HG02642 (cell line): Measurements from ENCODE around the gene AGTPBP1.
"Not testable (repeated sequence)": the region's sequence is repeated elsewhere in the genome, so short reads cannot be mapped to it uniquely, and the experiment has no call there.

Experiments
- ATAC-seq: cut with Tn5 transposase; IDR thresholded peaks from one replicate; pipeline ENCODE4 v1.9.1; 2021; ENCODE audit warnings: mild to moderate bottlenecking; ENCODE audit not compliant: unreplicated experiment, poor library complexity

AGTPBP1 gene, protein sequence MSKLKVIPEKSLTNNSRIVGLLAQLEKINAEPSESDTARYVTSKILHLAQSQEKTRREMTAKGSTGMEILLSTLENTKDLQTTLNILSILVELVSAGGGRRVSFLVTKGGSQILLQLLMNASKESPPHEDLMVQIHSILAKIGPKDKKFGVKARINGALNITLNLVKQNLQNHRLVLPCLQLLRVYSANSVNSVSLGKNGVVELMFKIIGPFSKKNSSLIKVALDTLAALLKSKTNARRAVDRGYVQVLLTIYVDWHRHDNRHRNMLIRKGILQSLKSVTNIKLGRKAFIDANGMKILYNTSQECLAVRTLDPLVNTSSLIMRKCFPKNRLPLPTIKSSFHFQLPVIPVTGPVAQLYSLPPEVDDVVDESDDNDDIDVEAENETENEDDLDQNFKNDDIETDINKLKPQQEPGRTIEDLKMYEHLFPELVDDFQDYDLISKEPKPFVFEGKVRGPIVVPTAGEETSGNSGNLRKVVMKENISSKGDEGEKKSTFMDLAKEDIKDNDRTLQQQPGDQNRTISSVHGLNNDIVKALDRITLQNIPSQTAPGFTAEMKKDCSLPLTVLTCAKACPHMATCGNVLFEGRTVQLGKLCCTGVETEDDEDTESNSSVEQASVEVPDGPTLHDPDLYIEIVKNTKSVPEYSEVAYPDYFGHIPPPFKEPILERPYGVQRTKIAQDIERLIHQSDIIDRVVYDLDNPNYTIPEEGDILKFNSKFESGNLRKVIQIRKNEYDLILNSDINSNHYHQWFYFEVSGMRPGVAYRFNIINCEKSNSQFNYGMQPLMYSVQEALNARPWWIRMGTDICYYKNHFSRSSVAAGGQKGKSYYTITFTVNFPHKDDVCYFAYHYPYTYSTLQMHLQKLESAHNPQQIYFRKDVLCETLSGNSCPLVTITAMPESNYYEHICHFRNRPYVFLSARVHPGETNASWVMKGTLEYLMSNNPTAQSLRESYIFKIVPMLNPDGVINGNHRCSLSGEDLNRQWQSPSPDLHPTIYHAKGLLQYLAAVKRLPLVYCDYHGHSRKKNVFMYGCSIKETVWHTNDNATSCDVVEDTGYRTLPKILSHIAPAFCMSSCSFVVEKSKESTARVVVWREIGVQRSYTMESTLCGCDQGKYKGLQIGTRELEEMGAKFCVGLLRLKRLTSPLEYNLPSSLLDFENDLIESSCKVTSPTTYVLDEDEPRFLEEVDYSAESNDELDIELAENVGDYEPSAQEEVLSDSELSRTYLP

DNA sequence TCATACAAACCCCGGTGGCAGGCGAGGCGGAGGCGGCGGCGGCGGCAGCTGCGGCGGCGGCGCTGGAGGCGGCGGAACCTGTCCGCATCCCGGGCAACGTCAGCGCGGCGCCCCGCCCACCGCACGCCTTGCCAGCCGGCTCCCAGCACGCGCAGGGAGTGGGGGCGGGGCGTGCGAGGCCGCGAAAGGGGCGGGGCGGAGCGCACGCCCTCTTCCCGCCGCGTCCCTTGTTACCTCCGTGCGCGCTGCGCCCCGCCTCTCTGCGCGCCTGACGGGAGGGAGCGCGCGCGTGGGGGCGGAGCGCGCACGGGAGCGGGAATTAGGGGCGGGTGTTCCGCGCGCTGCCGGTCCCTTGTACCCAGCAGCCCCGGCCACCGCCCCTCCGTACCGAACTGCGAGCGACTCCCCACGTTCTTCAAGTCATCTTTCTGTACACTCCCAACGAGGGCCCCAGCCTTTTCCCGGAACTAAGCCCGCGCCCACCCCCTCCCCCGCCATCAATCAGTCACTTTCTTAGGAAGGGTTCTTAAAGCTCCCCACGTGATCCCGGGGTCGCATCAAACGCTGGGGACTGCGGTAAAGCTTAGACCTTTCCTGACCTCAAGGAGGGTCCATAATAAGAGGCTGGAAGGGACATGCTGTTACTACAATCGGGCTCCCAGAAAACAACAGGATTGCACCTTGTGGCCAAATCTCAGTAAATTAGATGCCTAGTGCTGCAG is at the start of gene AGTPBP1:
TSS of gene AGTPBP1 (minus strand) at position 80 of the 722 bp plus-strand sequence. CDS start 29,421 bp downstream, outside the sequence.
- peak; percentile 85 for ATAC-seq

DNA sequence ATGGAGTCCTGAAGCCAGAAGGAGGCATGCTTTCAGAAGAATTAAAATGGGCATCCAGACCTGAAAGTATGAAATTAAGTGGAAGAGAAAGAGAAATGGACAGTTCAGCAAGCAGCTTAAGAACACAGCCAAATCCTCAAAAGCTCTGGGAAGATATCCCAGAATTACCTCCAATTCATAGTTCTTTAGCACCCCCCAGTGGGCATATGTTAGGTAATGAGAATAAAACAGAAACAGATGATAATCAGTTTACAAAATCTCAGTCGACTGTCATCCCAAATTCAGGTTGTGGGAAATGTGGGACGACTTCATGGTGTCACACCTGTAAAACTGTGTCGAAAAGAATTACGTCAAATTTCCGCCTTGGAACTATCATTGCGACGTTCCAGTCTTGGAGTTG is 44.4 kb upstream of the AGTPBP1 start:
- not testable (repeated sequence) for ATAC-seq

DNA sequence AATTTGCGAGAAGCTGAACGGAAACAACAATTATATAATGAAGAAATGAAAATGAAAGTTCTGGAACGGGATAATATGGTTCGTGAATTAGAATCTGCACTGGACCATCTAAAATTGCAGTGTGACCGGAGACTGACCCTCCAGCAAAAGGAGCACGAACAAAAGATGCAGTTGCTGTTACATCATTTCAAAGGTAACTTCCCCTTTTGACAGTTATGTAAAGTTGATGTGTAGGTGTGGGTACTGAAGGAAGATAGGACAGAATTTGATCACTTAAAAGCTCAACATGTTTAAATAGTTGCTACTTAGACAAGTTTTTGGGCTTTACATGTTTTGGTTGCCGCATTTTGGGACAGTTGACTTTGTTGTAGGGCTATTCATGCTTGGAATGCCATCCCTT is 32.1 kb upstream of the AGTPBP1 start:
- not testable (repeated sequence) for ATAC-seq

DNA sequence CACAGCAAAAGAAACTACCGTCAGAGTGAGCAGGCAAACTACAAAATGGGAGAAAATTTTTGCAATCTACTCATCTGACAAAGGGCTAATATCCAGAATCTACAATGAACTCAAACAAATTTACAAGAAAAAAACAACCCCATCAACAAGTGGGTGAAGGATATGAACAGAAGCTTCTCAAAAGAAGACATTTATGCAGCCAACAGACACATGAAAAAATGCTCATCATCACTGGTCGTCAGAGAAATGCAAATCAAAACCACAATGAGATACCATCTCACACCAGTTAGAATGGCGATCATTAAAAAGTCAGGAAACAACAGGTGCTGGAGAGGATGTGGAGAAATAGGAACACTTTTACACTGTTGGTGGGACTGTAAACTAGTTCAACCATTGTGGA is 20.0 kb upstream of the AGTPBP1 start:
- not testable (repeated sequence) for ATAC-seq

DNA sequence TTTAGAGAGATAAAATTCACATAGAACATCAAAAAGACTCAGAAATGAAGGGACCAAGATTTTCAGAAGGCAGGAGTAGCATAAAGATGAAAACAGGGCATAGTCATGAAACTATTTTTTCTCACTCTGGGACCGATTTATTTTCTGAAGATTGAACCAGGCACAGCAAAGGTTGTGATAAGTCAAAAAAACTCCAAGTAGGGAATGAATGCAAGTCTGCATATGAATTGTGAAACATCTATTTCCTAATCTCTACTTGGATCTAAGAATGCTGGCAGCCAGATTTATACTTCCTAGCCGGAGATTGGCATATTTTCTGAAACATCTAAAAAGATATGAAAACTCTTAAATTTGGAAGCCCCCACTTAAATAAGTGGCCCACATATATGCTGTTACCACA is 16.0 kb upstream of the AGTPBP1 start:
- not testable (repeated sequence) for ATAC-seq

DNA sequence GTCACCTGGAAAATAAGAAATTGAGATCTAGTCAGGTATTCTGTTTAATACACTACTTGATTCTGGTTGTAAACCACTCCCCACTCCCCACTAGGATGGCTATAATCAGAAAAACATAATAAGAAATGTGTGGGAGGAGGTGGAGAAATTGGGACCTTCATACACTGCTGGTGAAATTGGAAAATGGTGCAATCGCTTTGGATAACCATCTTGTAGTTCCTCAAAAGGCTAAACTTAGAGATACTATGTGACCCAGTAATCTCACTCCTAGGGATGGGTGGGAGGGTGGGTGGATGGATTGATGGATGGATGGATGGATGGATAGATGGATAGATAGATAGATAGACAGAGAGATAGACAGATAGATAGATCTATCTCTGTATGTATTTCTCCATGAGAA is 14.5 kb upstream of the AGTPBP1 start:
- ATAC-seq: not testable (repeated sequence)

DNA sequence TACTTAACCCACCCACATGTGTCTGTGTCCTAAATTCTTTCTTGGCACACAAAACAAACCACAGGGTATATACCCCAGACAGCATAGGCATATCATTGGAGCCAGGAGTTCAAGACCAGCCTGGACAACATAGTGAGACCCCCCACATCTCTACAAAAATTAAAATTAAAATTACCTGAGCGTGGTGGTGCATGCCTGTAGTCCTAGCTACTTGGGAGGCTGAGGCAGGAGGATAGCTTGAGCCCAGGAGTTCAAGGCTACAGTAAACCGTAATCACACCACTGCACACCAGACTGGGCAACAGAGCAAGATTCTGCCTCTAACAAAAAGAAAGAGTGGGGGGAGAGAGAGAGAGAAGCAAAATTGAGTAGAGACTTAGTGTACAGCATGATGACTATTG is 4.6 kb upstream of the AGTPBP1 start:
- no peak for ATAC-seq

DNA sequence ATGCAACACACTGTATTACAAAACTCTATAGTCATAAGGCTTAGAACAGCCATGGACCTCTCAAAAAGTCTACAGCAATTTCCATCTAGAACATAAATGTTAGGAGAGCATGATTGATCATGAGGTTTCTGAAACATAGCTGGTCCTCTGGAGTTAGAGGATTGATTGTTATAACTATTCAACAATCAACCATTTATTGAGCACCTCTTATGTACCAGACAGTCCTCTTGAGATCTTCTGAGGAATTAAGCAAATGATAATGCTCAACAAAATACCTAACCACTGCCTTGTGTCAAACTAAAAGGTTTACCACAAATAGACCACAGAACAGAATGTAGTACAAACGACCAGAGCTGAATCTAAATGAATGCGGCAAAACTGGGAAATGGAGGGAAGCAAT is 3.4 kb upstream of the AGTPBP1 start:
- no peak for ATAC-seq

DNA sequence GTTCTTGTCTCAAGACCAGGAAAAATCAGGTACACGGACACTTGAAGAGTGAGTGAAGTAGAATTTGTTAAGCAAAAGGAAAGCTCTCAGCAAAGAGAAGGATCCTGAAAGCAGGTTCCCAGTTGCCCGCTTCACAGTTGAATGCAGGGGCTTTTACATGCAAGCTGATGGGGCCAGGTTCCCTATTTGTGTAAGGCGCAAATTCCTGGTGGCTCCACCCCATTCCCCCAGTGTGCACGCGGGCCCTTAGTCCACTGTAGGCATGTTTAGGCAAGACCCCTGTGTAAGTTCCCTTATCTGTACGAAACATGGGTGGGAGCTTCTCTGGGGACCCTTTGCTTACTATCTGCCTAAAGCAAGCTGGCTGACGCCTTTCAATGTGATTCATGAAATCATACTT is 2.7 kb upstream of the AGTPBP1 start:
- ATAC-seq: no peak

DNA sequence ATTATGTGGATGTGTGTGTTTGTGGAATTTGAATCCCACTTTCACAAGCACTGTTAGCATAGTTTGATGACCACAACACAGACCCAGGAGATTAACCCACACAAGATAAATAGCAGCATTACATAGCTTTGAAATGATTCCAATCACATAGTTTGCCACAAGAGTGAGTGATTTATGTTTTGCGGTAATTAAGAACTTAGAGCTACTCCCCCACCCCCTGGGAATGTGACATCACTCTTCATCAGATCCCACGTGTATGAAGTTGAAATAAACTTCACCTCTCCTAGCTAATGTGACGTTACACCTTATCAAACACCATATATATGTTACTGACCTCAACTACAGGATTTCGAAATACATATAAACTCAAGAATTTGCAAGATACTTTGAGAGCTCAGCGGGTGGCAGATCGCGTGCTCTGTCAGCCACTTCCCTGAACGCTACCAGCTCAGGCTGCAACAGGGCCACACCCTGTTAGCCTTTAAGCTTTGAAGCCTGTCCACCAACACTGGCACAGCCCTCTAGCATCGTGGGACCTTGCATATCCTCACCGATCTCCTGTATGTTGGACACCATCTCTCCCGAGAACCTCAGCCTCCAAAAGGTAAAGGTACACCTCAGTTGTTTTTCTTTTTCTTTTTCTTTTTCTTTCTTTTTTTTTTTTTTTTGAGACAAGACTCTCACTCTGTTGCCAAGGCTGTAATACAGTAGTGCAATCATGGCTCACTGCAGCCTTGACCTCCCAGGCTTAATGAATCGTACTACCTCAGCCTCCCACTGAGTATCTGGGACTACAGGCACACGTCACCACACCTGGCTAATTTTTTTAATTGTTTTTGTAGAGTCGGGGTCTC is 1.7 kb upstream of the AGTPBP1 start:
- no peak for ATAC-seq

DNA sequence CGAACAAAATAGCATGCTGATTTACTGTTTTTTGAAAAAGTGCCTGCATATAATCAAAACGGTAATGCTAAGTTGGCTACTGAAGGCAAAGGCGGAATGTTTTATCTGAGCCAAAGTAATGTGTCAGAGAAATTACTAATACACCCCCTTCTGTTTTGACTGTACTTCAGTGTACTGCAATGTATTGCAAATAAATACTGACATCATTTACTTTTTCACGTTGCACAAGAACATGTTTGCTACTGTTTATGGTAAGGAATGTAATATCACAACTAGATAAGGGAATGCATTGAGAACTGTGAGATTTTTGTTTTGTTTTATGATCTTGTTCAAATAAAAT is 813 bp upstream of the AGTPBP1 start:
- no peak for ATAC-seq

DNA sequence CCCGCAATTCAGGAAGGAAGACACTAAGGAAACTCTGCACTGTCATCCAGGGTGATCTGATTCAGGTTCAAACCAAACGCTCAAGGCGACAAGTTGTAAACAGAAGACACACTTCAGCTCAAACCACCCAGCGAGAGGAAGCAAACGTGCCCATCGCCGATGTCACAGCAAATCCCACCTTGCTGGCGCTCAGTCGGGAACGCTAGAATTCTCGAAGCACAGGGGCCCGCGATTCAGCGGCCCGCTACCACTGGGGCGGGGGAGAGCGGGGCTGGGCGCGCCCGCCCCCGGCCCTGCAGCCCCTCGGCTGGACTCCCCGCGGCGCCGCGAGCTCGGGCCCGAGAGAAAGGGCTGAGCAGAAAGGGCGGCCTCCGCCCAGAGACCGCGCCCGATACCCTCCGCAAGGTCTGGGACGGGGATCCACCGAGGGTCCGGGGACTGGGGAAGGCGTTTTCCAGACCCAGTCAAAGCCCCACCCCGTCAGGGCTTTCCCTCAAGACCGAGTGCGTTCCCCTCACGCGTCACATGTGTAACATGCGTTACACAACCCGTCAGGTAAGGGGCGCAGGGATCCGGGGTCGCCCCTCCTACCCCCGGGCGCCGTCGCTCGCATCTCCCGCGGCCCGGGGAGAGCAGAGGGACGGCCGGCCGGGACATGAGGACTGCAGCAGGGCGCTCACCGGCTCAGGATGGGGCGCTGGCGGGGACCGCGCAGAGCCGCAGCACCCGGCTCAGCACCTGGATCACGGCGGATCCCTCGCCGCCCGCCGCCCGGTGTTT is 469 bp downstream of the AGTPBP1 start:
- ATAC-seq: peak; percentile 60

DNA sequence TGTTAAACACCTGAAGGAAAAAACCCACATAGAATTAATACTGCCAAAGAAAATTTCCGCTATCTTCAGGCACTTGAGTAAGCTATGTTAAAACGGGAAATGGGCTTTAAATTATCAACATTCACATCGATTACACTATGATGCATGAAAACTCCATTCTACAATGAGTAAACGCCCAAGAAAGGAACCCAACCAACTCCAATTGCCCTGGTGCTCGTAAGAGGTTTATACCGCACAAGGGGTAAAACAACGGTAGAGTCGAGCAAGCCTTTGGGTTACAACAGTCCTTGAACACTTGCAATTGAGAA is 1.0 kb downstream of the AGTPBP1 start:
- ATAC-seq: no peak

DNA sequence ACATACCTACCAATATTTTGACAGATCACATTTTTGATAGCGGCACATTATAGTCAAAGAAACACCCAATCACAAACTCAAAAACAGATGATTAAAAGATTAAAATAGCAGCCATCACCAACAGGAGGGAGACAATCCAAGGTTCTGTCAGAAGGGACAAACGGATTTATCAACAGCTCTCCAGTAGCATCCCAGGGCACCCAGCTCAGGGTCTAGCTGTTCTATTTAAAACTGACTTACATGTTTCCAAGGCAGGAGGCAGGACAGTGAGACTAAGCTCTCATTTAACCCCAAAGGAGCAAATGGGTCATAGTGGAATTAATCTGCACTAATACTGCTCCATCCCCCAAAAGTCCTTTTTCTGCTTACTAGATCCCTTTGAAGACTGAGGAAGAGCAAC is 3.2 kb downstream of the AGTPBP1 start:
- no peak for ATAC-seq

DNA sequence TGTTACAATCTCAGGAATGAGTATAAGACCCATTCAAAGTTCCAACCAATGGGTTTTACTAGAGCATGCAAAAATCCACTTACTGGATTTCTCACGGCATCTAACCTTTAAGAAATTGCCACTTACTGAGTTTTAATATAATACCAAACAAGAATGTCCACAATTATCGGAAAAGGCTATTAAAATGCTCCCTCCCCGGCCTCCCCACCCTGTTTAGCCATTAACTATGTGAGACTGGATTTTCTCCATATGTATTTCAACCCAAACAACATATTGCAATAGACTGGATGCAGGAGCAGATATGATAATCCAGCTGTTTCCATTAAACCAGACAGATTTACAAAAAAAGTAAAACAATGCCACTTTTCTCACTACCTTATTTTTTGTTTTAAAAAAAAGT is 4.1 kb downstream of the AGTPBP1 start:
- ATAC-seq: no peak

DNA sequence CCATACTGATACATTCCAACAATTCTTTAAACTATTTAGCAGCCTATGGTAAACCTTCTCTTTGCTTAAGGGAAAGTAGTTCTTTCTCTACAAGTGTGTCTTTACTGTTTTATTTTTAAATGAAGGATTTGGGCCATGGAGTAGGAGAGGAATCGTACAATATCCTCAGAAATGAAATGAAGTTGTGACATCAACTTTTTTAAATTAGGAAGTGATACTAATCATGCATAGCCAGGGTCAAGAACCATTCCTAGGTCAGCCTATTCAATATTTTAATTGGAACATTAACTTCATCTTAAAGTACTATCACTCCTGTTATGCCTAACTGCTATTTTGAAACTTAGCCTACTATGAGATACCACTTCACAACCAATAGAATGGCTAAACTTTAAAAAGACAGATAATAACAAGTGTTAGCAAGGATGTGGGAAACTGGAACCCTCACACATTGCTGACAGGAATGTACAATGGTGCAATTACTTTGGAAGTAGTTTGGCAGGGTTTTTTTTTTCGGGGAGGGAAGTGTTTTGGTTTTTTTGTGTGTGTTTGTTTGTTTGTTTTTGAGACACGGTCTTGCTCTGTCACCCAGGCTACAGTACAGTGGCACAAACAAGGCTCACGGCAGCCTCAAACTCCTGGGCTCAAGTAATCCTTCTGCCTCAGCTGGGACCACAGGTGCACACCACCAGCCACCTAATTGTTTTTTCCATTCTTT is 10.7 kb downstream of the AGTPBP1 start:
- no peak for ATAC-seq

DNA sequence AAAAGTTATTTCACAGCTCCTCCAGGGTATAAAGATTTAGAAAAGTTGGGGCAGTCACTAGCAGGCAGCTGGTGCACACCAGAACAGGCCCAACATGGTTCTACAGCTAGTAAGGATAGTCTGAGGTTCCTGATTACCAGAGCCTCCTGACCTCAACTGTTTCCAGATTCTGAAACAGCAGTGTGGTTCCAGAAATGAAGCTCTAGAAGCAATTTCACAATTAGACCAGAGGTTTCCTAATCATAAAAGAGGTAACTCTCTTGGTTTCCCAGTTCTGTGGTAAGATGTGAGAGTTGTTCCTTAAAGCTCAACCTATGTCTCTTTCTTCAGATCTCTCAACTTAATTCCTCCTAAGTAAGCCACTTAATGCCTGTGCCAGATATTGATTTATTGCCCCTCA is 11.9 kb downstream of the AGTPBP1 start:
- ATAC-seq: no peak

DNA sequence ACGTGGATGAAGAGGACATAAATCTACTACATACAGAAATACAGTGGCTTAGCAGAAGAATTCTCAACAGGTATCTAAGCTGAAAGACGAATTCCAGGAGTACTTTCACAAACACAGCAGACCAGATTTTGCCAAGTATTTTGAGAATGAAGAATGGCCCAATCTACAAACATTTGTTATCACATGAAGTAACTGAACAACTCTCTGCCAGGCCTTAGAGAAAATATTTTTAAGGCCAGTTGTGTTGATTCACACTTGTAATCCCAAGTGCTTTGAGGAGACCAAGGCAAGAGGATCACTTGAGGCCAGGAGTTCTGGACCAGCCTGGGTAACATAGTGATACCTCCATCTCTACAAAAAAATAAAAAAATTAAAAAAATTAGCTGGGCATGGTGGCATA is 14.3 kb downstream of the AGTPBP1 start:
- no peak for ATAC-seq
